GM18867 (cell line): ENCODE measurements around the gene HDAC10.
A peak's percentile ranks its signal among the peaks of the same experiment; 100 is the strongest.

Experiments
- ATAC-seq: cut with Tn5 transposase; IDR thresholded peaks from one replicate; pipeline ENCODE4 v1.9.1; 2021; ENCODE audit warnings: mild to moderate bottlenecking, moderate library complexity; ENCODE audit not compliant: unreplicated experiment

The HDAC10 gene

DNA sequence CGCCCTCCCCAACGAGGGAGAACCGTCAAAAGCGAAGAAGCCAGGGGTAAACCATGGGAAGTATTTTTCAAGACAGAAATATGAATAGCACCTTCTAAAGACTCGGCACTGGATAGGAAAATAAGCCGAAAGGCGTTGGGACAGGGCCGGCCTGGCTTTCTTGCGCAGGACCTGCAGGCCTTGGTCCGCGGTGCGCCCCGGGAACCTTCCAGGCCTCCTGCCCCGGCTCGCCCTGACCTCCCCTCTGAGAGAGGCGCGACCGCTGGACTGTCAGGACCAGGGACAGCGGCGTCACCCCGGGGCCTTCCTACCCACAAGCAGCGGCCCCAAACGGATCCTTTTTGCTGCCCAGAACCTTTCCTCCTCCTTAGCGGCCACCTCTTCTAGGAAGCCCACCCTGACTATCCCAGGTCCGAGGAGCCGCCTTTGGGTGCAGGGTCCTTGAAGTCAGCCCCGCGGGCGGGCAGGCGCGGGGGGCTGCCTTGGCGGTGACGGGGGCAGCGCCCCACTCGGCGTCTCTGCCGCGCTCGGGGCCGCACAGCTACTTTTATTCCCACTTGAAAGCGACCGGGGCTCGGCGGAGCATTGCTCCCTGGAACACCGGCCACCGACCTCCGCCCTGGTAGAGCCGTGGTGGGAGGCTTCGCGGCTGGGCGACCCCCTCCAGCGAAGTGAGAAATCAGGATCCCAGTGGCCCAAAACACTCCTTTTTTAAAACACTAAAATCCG, 19.8 kb upstream of the HDAC10 start:
- no peak for ATAC-seq

- peak; percentile 29 for ATAC-seq
Measured at GRCh38 chr22:50269970-50270665, 19.1 kb upstream of the HDAC10 start, which contains the start of gene MAPK11. Gene MAPK11 (minus strand): TSS chr22:50270380. CDS start chr22:50270292, 88 bp downstream.

- ATAC-seq: peak; percentile 9
Measured at GRCh38 chr22:50269573-50269969, 18.5 kb upstream of the HDAC10 start.

GRCh38 chr22:50268655-50269113, 17.6 kb upstream of the HDAC10 start:
- ATAC-seq: no peak

DNA sequence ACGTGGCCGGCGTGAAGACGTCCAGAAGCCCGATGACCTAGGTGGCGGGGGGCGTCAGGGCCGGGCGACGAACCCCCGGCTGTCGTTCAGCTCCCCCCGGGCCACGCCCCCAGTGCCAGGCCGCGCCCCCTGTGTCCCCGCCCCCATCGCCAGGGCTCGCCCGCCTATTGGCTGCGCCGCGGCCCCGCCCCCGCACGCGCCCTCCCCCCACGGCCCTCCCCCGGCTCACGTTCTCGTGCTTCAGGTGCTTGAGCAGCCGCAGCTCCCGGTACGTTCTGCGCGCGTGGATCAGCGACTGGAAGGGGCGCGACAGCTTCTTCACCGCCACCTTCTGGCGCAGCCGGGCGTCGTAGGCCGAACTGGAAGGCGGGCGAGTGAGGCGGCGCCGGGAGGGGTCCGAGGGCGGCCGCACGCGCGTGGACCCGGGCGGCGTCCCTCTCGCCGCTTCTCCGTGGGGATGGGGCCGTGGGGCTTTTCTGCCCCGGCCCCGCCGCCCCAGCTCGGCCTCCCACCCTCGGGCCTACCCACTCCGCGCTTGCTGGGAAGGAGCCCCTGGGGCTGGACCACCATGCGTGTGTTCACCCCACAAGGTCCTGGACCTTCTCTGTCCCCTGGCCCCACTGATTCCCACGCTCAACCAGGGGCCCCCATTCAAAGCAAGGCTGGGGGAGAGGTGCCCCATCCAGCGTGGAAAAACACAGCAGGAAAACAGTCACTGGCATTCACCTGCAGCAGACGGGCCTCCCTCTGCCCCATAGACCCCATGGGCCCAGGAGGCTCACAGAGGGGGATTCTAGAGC, 16.7 kb upstream of the HDAC10 start:
- no peak for ATAC-seq

GRCh38 chr22:50266994-50267393, 15.9 kb upstream of the HDAC10 start:
- ATAC-seq: no peak

GRCh38 chr22:50264946-50265669, 14.0 kb upstream of the HDAC10 start:
- no peak for ATAC-seq

- no peak for ATAC-seq
Measured at GRCh38 chr22:50264104-50264745, 13.2 kb upstream of the HDAC10 start.

GRCh38 chr22:50262973-50263617, 12.0 kb upstream of the HDAC10 start:
- no peak for ATAC-seq

DNA sequence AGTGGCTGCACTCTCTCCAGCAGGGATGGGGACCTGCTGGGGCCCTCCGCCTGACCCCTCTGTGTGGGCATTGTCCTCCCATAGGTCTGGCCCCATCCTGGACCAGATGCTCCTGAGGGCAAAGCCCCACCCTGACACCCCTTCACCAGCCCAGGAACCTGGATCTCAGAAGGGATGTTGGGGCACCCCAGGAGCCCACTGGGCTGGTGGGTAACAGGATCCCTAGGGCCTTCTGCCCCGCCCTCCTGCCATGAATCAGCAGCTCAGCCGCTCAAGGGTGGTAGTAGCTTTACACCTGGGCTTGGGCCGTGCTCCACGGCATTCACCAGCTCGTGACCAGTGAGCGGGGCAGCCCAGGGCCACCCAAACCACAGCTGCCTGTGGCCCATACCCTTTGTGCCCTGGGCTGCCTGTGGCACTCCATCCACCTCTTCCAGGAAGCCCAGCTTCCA, 11.4 kb upstream of the HDAC10 start:
- ATAC-seq: no peak

GRCh38 chr22:50261615-50262459, 10.8 kb upstream of the HDAC10 start, which contains the start of gene MAPK12:
Gene MAPK12 (minus strand): TSS chr22:50261683. CDS start chr22:50261509, 174 bp downstream.
- ATAC-seq: no peak

DNA sequence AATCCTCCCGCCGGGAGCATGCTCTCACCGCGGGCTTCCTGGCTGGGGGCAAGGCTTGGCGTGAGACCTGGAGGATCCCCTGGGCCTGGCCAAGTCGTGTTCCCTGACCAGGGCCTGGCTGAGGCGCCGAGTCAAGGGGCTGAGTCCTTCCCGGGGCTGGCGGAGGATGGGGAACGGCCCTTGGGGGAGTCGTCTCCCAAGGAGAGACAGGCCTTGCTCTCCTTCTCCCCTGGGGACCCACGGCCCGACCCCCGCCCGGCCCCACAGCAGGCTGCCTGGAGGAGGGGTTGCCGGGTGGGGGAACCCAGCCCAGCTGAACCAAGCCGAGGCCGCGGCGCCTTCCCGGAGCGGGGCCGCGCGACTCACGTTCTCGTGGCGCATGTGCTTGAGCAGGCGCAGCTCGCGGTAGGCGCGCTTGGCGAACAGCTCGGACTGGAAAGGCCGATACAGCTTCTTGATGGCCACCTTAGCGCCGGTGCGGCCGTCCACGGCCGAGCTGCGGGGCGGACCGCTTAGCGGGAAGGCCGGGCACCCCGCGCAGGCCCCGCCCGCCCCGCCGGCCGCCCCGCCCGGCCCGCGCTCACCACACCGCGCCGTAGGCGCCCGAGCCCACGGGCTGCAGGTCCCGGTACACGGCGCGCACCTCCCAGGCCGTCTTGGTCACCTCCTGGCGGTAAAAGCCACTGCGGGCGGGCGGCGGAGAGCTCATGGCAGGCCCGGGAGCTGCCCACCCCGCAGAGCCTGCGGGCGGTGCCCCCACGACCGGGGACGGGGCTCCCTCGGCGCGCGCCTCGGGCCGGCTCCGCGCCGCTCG, 9.9 kb upstream of the HDAC10 start:
- ATAC-seq: no peak

DNA sequence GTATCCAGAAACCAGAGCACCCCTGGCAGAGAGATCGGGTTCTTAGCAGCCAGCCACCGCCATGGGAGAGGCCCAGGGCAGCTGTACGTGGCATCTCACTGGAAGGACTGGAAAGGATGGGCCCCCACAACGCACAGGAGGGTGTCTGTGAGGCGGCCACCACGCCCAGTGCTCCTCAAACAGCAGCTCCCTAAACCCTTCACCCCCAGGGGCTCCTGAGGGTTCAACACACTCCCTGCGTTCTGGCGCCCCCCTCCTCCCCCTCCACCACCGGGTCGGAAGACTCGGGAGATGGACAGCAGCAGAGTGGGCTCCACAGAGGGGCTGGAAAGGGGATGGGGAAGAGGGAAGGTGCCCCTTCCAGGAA, 9.4 kb upstream of the HDAC10 start:
- ATAC-seq: no peak

DNA sequence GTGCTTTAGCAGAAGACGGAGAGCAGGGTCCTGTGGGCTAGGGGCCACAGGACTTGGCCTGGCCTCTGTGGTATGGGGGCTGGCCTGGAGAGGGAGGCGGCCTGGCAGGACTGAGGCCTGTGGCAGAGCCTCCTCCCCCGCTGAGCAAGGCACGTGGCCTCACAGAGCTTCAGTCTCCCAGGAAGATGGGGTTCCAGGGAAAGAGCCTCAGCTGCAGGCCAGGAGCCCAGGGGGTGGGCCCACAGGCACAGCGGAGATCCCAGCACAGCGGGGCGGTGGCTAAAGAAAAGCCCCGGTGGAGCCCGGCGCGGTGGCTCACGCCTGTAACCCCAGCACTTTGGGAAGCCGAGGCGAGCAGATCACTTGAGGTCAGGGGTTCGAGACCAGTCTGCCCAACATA, 8.2 kb upstream of the HDAC10 start:
- no peak for ATAC-seq

GRCh38 chr22:50258361-50259292, 7.6 kb upstream of the HDAC10 start:
- ATAC-seq: no peak

GRCh38 chr22:50257451-50258360, 6.6 kb upstream of the HDAC10 start:
- no peak for ATAC-seq
